Activated CD4-positive, alpha-beta T cell treated with anti-CD3 and anti-CD28 coated beads for 36 hours (primary cell): ENCODE measurements around the gene AOAH. TPM values are rescaled to one million over a fixed set of nuclear protein-coding genes. Genes with fewer than 3 reads are reported as not detected.
A peak's percentile ranks its signal among the peaks of the same experiment; 100 is the strongest.
"Not testable (repeated sequence)": the region's sequence is repeated elsewhere in the genome, so short reads cannot be mapped to it uniquely, and the experiment has no call there.

ENCODE experiments used
- ATAC-seq: fragments of 200-7000 bp; cut with Tn5 transposase; one replicate; pipeline ENCODE4 v1.10.0; 2021; ENCODE audit warnings: mild to moderate bottlenecking, moderate library complexity
- CTCF ChIA-PET: fragments of 350-600 bp; sonication (Branson Sonifier 250); formaldehyde crosslinking; loops from one replicate; lab custom pipeline; 2021; ENCODE audit warnings: antibody characterized with exemption; lab: Charles Lee
- POLR2A ChIA-PET: fragments of 350-600 bp; sonication (Branson Sonifier 250); formaldehyde crosslinking; loops from one replicate; lab custom pipeline; 2021; ENCODE audit warnings: antibody characterized with exemption, inconsistent platforms; lab: Charles Lee
- DNase-seq: peaks from one replicate; pipeline ENCODE4 v3.0.0-alpha.2; 2020
- H3K27ac Mint-ChIP-seq: one replicate; pipeline ENCODE4 v1.8.0; 2021; ENCODE audit warnings: mixed read lengths
- H3K27me3 Mint-ChIP-seq: one replicate; pipeline ENCODE4 v1.8.0; 2021; ENCODE audit warnings: mixed read lengths
- H3K36me3 Mint-ChIP-seq: one replicate; pipeline ENCODE4 v1.8.0; 2021; ENCODE audit warnings: low read depth, mixed read lengths
- H3K4me1 Mint-ChIP-seq: one replicate; pipeline ENCODE4 v1.8.0; 2021; ENCODE audit warnings: mixed read lengths
- H3K4me3 Mint-ChIP-seq: one replicate; pipeline ENCODE4 v1.8.0; 2021; ENCODE audit warnings: mild to moderate bottlenecking, moderate library complexity, mixed read lengths
- H3K9me3 Mint-ChIP-seq: one replicate; pipeline ENCODE4 v1.8.0; 2021; ENCODE audit warnings: low read depth, mixed read lengths
- intact Hi-C, 2 experiments: fragments of 100-400 bp; cut with DNase I in 1 of 2; cut with micrococcal nuclease in 1 of 2; formaldehyde crosslinking; loops; one replicate each; pipeline versions ENCODE4 v1.14.2 to v1.15.1; 2022 to 2024; cut with DNase I, micrococcal nuclease
- total RNA-seq, 2 experiments: library from RNA; stranded (reverse); gene quantifications; one replicate each; pipeline ENCODE4 v1.2.3, GENCODE V29; 2021

AOAH gene
- total RNA-seq, 2 experiments from 2014 or later = 9.2 to 10.0 TPM

DNA sequence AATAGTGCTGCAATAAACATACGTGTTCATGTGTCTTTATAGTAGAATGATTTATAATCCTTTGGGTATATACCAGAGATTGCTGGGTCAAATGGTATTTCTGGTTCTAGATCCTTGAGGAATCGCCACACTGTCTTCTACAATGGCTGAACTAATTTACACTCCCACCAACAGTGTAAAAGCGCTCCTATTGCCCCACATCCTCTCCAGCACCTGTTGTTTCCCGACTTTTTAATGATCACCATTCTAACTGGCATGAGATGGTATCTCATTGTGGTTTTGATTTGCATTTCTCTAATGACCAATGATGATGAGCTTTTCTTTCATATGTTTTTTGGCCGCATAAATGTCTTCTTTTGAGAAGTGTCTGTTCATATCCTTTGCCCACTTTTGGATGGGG, 235.6 kb downstream of the AOAH start:
- H3K4me1 Mint-ChIP-seq, H3K27ac Mint-ChIP-seq, H3K27me3 Mint-ChIP-seq, DNase-seq, ATAC-seq, H3K9me3 Mint-ChIP-seq, H3K4me3 Mint-ChIP-seq, POLR2A ChIA-PET, H3K36me3 Mint-ChIP-seq: not testable (repeated sequence)
- intact Hi-C loops = loop anchor here (1.0 to 10.0 kb wide), 4 partner anchors 182 to 866 kb away; no protein-coding TSS in a partner anchor
- CTCF ChIA-PET = interaction anchor here (1.2 to 6.0 kb wide), 8 partner anchors 16 to 712 kb away, joined by 3 to 65 read pairs (median 6); no protein-coding TSS in a partner anchor

DNA sequence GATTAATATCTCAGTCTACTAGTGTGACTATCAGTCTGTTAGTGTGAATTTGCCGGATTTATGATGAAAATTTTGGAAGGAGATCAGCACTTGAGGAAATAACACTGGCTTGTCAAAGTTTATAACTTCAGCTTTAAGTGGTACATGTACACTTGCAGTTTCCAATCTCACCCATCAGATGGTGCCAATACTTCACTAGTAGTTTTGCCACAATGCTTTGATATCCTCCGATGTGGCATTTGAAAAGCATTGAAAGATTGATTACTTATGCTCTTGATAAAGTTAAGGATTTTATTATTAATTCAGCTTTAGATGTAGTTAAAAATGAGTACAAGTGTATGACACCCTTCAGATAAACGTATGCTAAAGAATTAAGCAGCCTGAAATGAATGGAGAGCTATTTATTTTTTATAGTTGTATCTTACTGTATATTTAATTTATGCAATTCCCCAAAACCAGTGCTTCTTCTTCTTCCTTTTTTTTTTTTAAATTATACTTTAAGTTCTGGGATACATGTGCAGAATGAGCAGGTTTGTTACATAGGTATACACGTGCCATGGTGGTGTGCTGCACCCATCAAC, 236.4 kb downstream of the AOAH start:
- Mint-ChIP-seq H3K9me3 (no peaks in the 10 kb centered on the region), H3K27me3 (peaks cover 4% of the 10 kb centered on the region), H3K27ac (no peak overlapping the region), H3K36me3 (no peaks in the 10 kb centered on the region), H3K4me3 (no peak overlapping the region), H3K4me1 (peaks cover 2% of the 10 kb centered on the region)
- ChIA-PET POLR2A (interaction anchor here (0.6 to 1.1 kb wide), 4 partner anchors 132 to 699 kb away, joined by 3 to 7 read pairs (median 5); no protein-coding TSS in a partner anchor), CTCF (interaction anchor here (0.6 to 6.0 kb wide), 32 partner anchors 10 to 900 kb away, joined by 3 to 65 read pairs (median 4); no protein-coding TSS in a partner anchor)
- intact Hi-C loops = loop anchor here (1.0 to 10.0 kb wide), 8 partner anchors 182 to 867 kb away; no protein-coding TSS in a partner anchor
- peak; percentile 55 for ATAC-seq
- peak; percentile 23 for DNase-seq

DNA sequence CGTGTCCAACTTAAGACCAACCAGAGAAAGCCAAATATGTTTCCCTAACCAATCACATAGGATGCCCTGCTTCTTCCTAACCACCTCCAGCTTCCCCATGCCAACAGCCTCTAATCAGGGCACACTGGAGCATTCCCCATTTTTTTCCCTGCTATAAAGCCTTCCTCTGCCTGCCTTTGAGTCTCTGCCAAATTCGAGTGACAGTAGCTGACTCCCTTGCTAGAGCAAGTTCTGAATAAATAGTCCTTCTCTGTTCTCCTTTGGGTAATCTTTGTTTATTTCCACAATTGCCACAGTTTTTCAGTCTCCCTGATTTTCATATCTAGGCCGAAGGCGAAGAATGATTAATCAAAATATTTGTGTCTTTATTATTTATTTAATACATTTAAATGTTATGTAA, 238.0 kb downstream of the AOAH start:
- POLR2A ChIA-PET = no interaction called here
- no peak overlapping the region for H3K27ac Mint-ChIP-seq
- DNase-seq = no peak
- intact Hi-C loops = loop anchor here (5.0 to 10.0 kb wide), 3 partner anchors 478 to 868 kb away; no protein-coding TSS in a partner anchor
- CTCF ChIA-PET = interaction anchor here (0.7 to 6.0 kb wide), 6 partner anchors 21 to 696 kb away, joined by 3 to 65 read pairs (median 6); no protein-coding TSS in a partner anchor
- H3K9me3 Mint-ChIP-seq = peaks cover 4% of the 10 kb centered on the region
- peaks cover 2% of the 10 kb centered on the region for H3K4me1 Mint-ChIP-seq
- no peak overlapping the region for H3K4me3 Mint-ChIP-seq
- H3K36me3 Mint-ChIP-seq = peaks cover 2% of the 10 kb centered on the region
- no peak for ATAC-seq
- H3K27me3 Mint-ChIP-seq = peaks cover 4% of the 10 kb centered on the region

DNA sequence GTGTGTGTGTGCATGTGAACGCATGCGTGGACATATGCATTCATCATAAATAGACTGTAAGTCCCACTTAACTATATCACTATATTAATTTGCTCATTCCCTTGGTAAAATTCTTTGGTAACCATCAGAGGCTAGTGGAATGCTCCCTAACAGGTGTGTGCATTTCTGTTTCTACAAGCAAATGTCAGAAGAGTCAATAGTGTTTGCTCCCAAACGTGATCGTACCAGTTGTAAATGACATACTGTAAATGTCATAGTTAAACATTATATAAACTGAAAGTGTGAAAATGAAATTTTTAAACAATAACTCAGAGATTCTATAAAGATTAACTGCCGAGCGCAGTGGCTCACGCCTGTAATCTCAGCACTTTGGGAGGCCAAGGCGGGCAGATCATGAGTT, 240.0 kb downstream of the AOAH start:
- intact Hi-C loops = loop anchor here (10.0 kb wide), 2 partner anchors 481 to 871 kb away; no protein-coding TSS in a partner anchor
- Mint-ChIP-seq H3K36me3 (peaks cover 2% of the 10 kb centered on the region), H3K27me3 (peaks cover 4% of the 10 kb centered on the region), H3K4me3 (no peak overlapping the region), H3K27ac (no peak overlapping the region), H3K4me1 (peaks cover 8% of the 10 kb centered on the region), H3K9me3 (peaks cover 14% of the 10 kb centered on the region)
- DNase-seq (no peak), ATAC-seq (no peak)
- ChIA-PET CTCF (interaction anchor here (1.0 kb wide), 1 partner anchor 699 kb away, joined by 3 read pairs; no protein-coding TSS in a partner anchor), POLR2A (no interaction called here)

DNA sequence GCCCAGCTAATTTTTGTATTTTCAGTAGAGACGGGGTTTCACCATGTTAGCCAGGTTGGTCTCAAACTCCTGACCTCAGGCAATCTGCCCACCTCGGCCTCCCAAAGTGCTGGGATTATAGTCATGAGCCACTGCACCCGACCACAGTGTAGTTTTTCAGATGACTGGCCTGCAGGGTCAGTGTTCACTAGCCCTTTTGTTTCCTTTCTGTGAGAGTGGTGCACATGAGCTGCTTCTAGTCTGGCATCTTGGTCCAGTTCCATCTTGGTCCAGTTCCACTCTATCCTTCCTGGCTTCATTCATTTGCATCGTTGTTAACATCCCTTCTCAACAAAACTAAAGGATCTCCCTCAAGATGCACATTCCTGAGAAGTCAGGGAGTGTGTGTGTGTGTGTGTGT, 240.4 kb downstream of the AOAH start:
- POLR2A ChIA-PET, H3K27me3 Mint-ChIP-seq, DNase-seq, H3K4me3 Mint-ChIP-seq, ATAC-seq, H3K4me1 Mint-ChIP-seq, H3K36me3 Mint-ChIP-seq, H3K27ac Mint-ChIP-seq: not testable (repeated sequence)
- CTCF ChIA-PET = interaction anchor here (1.0 kb wide), 1 partner anchor 700 kb away, joined by 3 read pairs; no protein-coding TSS in a partner anchor
- H3K9me3 Mint-ChIP-seq = peaks cover 14% of the 10 kb centered on the region
- intact Hi-C loops = loop anchor here (10.0 kb wide), 2 partner anchors 481 to 871 kb away; no protein-coding TSS in a partner anchor

DNA sequence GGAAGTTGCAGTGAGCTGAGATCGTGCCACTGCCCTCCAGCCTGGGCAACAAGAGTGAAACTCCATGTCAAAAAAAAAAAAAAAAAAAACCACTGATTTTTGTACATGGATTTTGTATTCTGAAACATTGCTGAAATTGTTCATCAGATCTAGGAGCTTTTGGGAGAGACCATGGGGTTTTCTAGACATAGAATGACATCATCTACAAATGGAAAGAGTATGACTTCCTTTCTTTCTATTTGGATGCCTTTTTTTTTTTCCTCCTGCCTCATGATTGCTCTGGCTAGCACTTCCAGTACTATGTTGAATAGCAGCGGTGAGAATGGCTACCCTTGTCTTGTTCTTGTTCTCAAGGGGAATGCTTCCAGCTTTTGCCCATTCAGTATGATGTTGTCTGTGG, 245.5 kb downstream of the AOAH start:
- Mint-ChIP-seq H3K9me3 (peaks cover 14% of the 10 kb centered on the region), H3K36me3 (peaks cover 2% of the 10 kb centered on the region), H3K4me3 (no peak overlapping the region), H3K27ac (no peak overlapping the region), H3K27me3 (no peaks in the 10 kb centered on the region), H3K4me1 (peaks cover 22% of the 10 kb centered on the region)
- intact Hi-C loops = no loop called here
- ChIA-PET CTCF (interaction anchor here (0.7 to 1.4 kb wide), 4 partner anchors 9 to 711 kb away, joined by 3 read pairs; no protein-coding TSS in a partner anchor), POLR2A (interaction anchor here (0.6 kb wide), 1 partner anchor 1888 kb away, joined by 5 read pairs; no protein-coding TSS in a partner anchor)
- DNase-seq (no peak), ATAC-seq (no peak)

DNA sequence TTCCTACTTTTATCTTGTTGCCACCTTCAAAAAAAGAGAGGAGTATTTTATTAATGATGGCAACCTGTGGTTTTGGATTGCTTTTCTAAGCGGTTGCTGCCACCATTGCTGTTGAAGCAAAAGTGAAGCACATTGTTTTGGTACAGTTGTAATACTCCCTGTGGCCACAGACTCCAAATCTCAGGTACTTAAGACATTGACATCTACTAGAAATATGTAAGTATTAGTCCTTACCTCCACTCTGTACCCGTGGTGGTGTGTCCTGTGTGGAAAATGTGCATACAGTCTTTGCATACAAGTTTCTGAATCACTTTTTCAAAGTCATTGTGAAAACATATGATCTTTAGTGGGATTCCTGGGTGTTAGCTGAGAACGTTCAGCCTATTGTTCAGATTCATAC, 248.9 kb downstream of the AOAH start:
- H3K4me3 Mint-ChIP-seq = no peak overlapping the region
- ATAC-seq (peak; percentile 85), DNase-seq (peak; percentile 52)
- H3K4me1 Mint-ChIP-seq = peaks cover 22% of the 10 kb centered on the region
- H3K36me3 Mint-ChIP-seq = no peaks in the 10 kb centered on the region
- intact Hi-C loops = no loop called here
- no peaks in the 10 kb centered on the region for H3K27me3 Mint-ChIP-seq
- CTCF ChIA-PET = interaction anchor here (0.5 to 1.5 kb wide), 9 partner anchors 11 to 723 kb away, joined by 3 to 4 read pairs (median 3); no protein-coding TSS in a partner anchor
- H3K9me3 Mint-ChIP-seq = peaks cover 5% of the 10 kb centered on the region
- no peak overlapping the region for H3K27ac Mint-ChIP-seq
- POLR2A ChIA-PET = no interaction called here

DNA sequence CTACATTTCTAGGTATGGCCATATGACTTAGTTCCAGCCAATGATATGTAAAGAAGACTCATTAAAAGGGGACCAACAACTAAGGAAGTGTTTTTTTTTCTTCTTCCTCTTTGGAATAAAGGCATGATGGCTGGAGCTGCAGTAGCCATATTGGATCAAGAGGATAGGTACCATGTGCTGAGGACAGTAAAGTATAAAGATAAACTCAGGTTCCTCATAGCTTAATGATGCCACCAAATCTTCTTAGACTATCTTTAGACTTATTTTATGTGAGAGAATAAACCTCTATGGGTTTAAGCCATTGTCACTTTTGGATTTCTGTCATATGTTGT, 249.3 kb downstream of the AOAH start:
- H3K9me3 Mint-ChIP-seq = peaks cover 5% of the 10 kb centered on the region
- no peak overlapping the region for H3K27ac Mint-ChIP-seq
- CTCF ChIA-PET = interaction anchor here (0.5 to 1.5 kb wide), 10 partner anchors 11 to 723 kb away, joined by 3 to 4 read pairs (median 3); no protein-coding TSS in a partner anchor
- DNase-seq (no peak), ATAC-seq (no peak)
- intact Hi-C loops = no loop called here
- no peak overlapping the region for H3K4me3 Mint-ChIP-seq
- no peaks in the 10 kb centered on the region for H3K36me3 Mint-ChIP-seq
- peaks cover 18% of the 10 kb centered on the region for H3K4me1 Mint-ChIP-seq
- POLR2A ChIA-PET = no interaction called here
- no peaks in the 10 kb centered on the region for H3K27me3 Mint-ChIP-seq

DNA sequence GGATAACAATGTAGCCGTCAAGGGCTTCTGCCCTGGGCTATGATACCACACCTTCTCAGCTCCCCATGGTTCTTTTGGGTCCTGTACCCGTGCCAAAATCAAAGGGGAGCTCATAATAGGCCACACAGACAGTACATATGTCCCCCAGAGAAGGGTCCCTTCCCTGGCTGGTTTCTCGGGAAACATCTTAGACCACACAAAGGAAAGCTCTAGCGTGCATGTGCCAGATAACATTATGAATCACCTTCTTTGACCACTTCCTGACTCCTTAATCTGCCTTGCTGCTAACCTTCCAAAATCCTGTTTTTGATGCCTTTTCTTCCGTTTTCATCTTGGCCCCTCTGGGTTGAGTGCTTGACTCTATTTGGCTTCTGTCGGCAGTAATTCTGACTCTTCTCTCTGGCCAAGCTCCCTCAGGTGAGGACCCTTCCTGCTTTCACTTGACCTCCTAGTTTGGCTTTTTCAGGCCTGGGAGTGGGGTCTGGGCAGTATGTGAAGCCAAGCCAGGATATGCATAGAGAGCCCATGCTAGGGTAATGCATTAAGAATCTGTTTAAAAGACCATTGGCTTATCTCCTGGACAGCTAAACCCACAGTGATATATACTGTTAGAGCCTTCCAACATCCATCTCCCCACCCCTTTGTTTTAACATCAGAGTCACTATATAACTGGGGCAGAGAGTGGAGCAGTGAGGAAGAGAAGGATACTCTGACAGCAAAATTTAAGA, 249.8 kb downstream of the AOAH start:
- ATAC-seq (peak; percentile 35), DNase-seq (no peak)
- Mint-ChIP-seq H3K4me3 (no peak overlapping the region), H3K36me3 (no peaks in the 10 kb centered on the region), H3K27me3 (no peaks in the 10 kb centered on the region), H3K27ac (no peak overlapping the region), H3K9me3 (no peaks in the 10 kb centered on the region), H3K4me1 (peaks cover 16% of the 10 kb centered on the region)
- intact Hi-C loops = loop anchor here (5.0 kb wide), 2 partner anchors 623 to 708 kb away; no protein-coding TSS in a partner anchor
- ChIA-PET POLR2A (no interaction called here), CTCF (interaction anchor here (0.7 to 1.5 kb wide), 7 partner anchors 16 to 724 kb away, joined by 3 to 4 read pairs (median 3); no protein-coding TSS in a partner anchor)

DNA sequence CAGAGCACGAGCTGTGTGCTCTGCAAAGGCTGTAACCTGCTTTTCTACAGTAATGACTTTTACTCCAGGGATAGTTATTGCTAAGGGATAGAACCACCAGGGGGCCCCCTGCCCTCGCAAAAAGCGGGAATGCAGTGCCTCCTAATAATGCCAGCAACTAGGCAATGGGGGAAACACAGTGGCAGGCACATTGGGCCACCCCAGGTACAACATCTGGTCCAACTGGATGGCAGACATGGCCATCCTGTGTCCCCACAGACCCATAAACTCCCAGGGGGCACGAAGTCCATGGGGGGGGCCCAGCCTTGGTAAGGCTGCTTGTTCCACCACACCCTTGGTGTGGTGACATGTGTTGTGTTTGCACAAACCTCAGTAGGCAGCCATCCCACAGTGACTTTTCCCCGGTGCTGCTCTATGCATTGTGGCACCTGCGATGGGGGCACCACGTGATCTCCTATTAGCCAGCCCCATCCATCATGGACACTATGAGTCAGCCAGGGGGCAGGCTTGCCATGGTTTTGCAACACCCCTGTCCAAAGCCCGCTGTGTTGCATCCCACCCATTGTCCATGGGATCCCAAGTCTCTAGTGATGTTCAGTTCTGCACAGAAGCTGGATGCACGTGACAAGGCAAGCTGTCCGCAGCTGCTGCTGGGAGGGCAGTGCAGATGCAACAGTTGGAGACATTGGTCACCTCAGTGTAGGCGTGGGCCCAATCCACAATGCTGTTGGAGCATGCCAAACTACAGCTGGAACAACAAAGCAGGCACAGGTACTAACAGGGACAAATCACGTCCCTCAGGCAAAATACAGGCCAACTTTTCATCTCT, 250.6 kb downstream of the AOAH start:
- ATAC-seq (no peak), DNase-seq (peak; percentile 69)
- ChIA-PET CTCF (interaction anchor here (0.6 to 0.7 kb wide), 2 partner anchors 57 to 602 kb away, joined by 3 read pairs; no protein-coding TSS in a partner anchor), POLR2A (no interaction called here)
- Mint-ChIP-seq H3K4me3 (no peak overlapping the region), H3K4me1 (peaks cover 14% of the 10 kb centered on the region), H3K27ac (no peak overlapping the region), H3K9me3 (no peaks in the 10 kb centered on the region), H3K27me3 (no peaks in the 10 kb centered on the region), H3K36me3 (no peaks in the 10 kb centered on the region)
- intact Hi-C loops = loop anchor here (5.0 kb wide), 2 partner anchors 624 to 709 kb away; no protein-coding TSS in a partner anchor
